Stimulated activated CD4-positive, alpha-beta T cell treated with anti-CD3 and anti-CD28 coated beads, Interleukin-15, amount 100 ng/mL, for 48 hours (primary cell): ENCODE measurements around the gene ATXN1.

ENCODE experiments used
- DNase-seq, 2 donors: peaks; one replicate each; pipeline ENCODE4 v3.0.0-alpha.2; 2020; ENCODE audit warnings: low read depth in 2 of 2

Gene ATXN1

GRCh38 chr6:16257999-16258708, 503.1 kb downstream of the ATXN1 start:
- no peak for DNase-seq

- no peak for DNase-seq
Observed at GRCh38 chr6:16256781-16257180, 504.5 kb downstream of the ATXN1 start.

GRCh38 chr6:16254535-16254934, 506.7 kb downstream of the ATXN1 start:
- no peak for DNase-seq

- no peak for DNase-seq
Observed at GRCh38 chr6:16253399-16254144, 507.7 kb downstream of the ATXN1 start.

- DNase-seq, result no peak
Observed at GRCh38 chr6:16252686-16253299, 508.5 kb downstream of the ATXN1 start.

GRCh38 chr6:16251706-16252105, 509.6 kb downstream of the ATXN1 start:
- DNase-seq, result no peak

GRCh38 chr6:16249971-16250370, 511.3 kb downstream of the ATXN1 start:
- no peak for DNase-seq
